HG02623 (cell line): ENCODE results near the gene ZNF222.
A peak's percentile ranks its signal among the peaks of the same experiment; 100 is the strongest.

Source experiments
- ATAC-seq: cut with Tn5 transposase; IDR thresholded peaks from one replicate; pipeline ENCODE4 v1.9.1; 2021; ENCODE audit warnings: moderate library complexity; ENCODE audit not compliant: unreplicated experiment

Gene ZNF222

DNA sequence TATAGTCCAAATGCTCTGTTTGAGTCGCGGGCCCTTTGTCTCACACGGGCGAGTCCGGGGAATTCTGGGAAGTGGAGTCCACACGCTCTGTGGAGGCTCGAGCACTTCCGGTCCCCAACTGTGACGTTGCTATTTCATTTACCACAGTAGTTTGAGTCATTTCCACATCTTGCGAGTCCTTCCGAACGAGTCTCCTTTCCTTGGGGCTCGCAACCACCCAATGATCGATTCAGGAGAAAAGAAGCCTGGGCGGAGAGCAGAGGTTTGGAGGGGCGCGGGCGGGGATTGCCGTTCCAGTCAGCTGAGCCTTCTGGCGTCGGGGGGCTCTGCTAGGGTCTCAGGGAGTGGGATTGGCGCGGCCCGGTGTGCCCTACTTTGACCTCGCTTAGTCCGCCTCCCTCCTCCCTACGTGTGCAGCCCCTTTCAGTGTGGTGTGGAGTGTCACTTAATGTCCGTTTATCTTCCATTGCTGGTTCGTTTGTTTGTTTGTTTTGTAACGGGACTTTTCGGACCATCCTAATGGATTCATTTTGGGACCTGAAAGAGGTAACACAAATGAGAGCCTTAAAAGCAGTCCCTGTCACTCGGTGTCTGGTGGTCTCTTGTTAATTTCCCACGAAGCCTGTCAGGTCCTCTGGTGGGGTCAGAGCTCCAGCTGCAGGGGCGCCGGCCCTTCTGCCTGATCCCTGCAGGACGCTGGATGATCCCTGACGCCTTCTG lies at the start of gene ZNF222:
TSS of gene ZNF222 (plus strand) at position 163 of the 720 bp plus-strand sequence. CDS start at position 221, 58 bp downstream.
- ATAC-seq: no peak

DNA sequence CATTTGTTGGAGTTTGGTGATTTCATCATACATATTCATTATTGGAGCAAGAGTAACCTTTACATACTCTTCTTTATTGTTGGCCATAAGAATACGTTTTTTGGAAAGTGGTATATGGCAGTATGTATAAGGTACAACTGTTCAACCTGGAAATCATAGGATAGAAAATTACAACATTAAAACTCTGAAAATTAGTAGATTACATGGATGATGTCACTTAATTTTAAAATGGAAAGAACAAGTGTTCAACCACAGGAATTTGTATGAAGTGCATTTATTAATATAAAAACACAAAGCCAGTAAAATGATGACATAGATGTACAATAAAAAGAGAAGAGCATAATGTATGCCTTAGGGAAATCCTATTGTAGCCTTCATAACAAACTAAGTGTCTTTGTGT lies 48.4 kb upstream of the ZNF222 start:
- no peak for ATAC-seq

DNA sequence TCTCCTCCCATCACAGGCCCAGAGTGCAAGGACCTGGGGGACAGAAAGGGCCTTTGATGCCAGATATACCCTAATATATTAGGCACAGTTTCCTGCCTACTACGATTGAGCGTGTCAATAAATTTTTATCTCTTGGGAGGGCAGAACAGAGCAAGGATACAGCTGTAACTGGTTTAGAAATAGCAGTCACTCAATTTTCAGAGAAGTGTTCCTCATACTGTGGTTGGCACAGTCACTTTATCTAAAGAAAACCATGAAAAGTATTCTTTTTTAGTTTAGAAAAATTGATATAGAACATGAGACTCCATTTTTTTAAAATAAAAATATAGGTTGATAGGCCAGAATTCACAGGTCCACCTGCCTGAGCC lies 41.7 kb upstream of the ZNF222 start:
- no peak for ATAC-seq

DNA sequence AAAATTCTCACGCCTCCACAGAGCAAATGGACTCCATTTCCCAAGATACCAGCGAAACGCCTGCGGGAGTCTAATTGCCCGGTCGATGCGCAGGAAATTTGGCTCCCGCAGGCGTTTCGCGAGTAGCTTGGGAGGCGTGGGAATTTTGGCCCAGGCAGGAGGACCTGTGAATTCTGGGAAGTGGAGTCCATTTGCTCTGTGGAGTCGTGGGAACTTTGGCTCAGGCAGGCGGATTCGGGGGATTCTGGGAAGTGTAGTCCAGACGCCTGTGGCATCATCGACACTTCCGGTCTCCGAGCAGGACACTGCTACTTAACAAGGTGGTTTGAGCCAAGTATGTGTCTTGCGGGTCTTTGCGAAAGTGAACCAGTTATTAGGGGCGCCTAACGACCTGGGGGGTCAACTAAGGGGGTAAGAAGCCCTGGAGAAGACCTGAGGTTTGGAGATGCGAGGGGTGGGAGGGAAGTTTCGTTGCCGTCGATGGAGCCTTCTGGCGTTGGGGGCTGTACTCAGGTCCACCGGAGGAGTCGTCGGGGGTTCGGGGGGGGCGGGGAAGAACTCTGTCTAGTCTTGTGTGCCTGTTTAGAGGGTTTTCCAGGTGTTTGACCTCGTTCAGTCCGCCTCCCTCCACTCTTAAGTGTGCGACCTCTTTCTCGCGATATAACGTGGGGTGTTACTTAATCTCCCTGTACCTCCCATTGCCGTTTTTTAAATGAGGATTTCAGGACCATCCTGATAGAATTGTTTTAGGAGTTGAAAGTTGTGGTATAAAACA lies 41.1 kb upstream of the ZNF222 start, which contains the start of gene ZNF155:
TSS of gene ZNF155 (plus strand) at position 277 of the 775 bp plus-strand sequence. CDS start 4,356 bp downstream, outside the sequence.
- peak; percentile 85 for ATAC-seq

DNA sequence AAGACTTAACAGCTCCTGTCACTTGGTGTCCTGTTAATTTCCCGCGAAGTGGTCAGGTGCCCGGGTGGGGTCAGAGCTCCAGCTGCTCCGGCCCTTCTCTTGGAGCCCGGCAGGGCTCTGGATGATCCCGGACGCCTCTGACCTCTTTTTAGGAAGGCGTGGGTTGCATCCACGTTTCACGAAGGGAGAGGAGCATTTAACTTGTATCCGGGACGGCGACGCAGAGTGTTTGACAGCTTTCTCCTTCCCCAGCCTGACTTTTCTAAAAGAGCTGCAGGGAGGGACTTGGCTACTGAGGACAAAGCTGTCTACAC lies 40.5 kb upstream of the ZNF222 start:
- ATAC-seq: peak; percentile 22

DNA sequence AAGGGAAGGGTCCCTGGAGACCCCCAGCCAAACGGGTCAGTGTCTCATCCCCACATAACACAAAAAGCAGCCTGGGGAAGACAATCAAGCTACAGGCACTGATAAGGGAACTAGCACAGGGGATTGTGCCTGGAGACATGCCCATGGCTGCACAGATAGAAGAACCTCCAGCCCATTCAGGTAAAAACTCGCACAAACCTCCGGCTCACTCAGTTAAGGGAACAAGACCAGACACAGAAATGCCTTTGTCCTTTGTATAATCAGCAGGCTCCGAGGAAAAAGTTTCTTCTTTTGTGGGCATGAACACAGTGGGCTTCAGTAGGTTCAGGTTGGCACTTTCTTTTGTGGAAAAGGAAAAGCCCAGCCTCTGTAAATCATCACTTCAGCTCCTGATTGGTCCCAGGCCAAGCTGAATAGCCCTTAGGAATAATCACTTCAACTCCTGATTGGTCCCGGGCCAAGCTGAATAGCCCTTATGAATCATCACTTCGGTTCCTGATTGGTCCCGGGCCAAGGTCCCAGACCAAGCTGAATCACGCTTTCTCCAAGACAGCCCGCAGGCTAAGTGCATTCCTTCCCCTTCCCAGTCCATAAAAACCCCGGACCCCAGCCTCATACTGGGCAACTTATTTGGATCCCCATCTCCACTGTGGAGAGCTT lies 27.4 kb upstream of the ZNF222 start:
- no peak for ATAC-seq

DNA sequence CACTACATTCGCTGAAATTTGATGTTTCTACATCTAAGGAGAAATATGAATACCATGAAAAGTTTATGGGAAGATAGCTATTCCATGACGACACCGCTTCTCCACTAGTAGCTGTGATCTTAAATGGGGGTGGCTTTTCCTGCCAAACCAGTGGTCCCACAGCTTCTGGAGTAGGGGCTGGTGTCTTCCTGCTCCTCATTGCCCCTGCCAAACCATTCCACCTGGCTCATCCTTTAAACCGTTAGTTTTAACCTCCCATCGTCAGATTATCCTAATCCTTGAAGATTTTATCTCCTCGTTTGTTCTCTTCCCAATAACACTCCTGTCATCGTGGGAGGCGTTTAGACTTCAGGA lies 23.0 kb upstream of the ZNF222 start:
- no peak for ATAC-seq

DNA sequence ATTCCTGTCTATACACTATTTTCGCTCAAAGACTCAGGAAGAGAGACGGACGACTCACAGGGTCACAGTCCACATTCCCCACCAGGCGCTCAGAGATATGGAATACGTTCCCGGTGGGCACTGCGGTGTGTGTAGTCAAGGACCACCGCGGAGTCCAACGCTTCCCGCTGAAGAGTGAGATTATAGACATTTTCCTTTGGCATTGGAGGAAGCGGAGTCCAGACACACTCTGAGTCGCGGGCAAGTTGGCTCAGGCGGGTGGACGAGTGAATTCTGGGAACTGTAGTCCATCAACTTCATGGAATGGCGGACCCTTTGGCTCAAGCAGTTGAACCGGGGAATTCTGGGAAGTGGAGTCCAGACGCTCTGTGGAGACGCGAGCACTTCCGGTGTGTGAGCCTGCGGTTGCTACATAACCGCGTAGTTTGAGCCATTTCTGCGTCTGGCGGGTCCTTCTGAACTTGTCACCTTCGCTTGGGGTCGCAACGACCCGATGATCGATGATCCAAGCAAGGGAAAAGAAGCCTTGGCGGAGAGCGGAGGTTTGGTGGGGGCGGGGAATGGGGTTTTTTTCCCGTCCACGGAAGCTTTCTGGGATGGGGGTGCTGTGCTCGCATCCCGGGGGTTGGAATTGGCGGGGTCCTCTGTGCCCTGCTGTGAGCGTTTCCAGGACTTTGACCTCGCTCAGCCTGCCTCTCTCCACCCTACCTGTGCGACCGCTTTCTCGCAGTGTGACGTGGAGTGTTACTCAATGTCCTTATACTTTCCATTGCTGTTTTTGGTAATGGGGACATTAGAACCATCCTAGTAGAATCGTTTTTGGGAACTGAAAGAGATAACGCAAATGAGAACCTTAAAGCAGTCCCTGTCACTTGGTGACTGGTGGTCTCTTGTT lies 22.4 kb upstream of the ZNF222 start, which contains the start of gene ZNF230:
TSS of gene ZNF230 (plus strand) at position 392 of the 895 bp plus-strand sequence. CDS start 4,122 bp downstream, outside the sequence.
- peak; percentile 89 for ATAC-seq

DNA sequence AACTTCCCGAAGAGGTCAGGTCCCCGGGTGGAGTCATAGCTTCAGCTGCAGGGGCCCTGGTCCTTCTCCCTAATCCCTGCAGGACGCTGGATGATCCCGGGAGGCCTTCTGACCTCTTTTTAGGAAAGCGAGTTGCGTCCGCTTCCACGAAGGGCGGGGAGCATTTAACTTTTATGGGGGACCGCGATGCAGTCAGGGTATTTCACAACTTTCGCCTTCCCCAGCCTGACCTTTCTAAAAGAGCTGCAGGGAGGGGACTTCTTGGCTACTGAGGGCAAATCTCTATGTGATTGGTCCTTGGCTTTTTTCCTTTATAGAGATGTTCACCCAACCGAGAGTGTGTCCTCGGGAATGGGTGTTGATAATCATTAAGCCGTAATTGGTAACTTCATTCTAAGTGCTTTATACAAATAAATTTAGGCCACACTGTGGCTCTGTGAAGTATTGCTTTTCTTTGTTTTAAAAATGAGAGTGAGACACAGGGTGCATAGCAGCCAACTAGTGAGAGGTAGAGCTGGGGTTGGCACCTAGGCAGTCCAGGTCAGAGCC lies 21.6 kb upstream of the ZNF222 start:
- ATAC-seq: peak; percentile 8

DNA sequence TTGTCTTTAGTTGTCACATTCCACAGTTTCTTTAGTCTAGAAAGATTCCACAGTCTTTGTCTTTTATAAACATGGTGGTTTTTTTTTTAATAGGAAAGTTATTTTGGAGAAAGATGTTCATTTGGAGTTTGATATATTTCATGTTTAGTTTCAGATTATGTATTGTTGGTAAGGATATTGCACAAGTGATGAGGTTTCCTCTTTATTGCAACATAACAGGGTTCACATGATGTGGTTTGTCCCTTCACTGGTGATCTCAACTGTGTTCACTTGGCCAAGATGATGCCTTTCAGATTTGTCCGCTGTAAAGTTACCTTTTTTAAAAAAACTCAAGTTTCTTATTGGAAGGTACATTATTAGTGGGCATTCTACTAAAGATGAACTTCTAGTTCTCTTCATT lies 19.2 kb upstream of the ZNF222 start:
- ATAC-seq: no peak

DNA sequence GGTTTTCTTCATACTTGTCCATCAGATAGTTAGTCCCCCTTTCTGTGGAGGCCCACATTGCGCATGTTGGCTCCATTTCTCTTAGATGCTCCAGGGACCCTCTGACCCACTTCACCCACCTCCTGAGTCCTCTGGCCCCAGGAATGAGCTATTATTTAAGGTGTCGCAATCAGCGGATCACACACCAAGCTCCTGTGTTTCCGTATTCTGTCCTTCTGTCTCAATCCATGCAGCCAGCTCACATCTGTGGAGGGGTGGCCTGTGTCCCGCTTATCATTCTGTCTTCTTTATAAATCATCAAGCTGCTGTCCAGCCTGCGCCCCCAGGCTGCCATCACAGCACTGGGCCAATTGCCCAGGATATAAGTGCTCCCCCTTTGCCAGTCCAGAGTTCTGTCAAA lies 17.7 kb upstream of the ZNF222 start:
- ATAC-seq: no peak

DNA sequence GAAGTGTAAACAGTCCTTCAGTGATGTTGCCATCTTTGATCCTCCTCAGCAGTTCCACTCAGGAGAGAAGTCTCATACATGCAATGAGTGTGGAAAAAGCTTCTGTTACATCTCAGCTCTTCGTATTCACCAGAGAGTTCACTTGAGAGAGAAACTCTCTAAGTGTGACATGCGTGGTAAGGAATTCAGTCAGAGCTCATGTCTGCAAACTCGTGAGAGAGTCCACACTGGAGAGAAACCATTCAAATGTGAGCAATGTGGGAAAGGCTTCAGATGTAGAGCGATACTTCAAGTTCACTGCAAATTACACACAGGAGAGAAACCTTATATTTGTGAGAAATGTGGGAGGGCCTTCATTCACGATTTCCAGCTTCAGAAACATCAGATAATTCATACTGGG lies 14.7 kb upstream of the ZNF222 start:
- ATAC-seq: no peak

DNA sequence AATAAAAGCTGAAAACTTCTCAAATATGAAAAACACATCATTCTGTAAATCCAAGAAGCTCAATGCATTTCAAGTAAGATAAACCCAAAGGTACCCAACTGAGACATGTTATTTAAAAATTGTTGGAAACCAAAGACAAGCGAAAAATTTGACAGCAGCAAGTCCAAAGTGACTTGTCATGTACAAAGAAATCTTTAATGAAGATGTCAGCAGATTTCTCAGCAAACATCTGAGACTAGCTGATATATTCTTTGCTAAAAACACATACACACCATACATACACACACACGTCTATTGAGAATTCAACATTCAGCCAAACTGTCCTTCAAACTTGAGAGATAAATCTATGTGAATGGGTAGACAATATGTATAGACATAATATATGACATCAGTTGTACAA lies 5.7 kb upstream of the ZNF222 start:
- ATAC-seq: no peak

DNA sequence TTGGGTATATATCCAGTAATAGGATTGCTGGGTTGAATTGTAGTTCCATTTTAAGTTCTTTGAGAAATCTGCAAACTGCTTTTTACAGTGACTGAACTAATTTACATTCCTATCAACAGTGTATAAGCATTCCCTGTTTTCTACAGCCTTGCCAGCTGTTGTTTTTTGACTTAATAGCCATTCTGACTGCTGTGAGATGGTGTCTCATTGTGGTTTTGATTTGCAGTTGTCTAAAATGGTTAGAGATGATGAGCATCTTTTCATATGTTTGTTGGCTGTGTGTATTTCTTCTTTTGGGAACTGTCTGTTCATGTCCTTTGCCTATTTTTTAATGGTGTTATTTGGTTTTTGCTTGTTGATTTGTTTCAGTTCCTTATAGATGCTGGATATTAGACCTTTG lies 4.0 kb upstream of the ZNF222 start:
- no peak for ATAC-seq

DNA sequence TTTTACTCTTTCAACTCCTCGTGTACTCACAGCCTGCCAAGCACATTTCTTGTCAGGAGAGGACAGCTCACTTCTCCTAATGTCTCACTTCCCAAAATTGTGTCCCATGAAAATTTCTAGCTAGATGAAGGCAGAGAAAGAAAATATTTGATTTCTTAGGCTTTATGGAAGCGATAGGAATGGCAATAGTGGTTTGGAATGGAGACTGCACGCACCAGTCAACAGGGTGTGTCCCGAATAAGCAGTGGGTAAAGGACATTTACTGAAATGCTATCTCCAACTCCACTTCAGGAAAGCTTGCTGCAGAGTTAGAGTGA lies 321 bp upstream of the ZNF222 start:
- no peak for ATAC-seq

DNA sequence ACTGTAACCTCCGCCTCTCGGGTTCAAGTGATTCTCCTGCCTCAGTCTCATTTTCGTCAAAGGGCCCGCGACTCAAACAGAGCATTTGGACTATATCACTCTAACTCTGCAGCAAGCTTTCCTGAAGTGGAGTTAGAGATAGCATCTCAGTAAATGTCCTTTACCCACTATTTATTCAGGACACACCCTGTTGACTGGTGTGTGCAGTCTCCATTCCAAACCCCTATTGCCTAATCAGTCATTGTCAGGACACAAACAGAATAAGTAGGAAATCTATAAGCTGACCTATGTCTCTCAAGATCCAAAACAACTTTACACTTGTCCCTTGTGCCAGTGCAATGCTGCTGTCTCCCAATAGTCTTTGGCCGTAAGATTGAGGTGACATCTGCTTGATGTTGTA lies 1.4 kb downstream of the ZNF222 start:
- no peak for ATAC-seq

DNA sequence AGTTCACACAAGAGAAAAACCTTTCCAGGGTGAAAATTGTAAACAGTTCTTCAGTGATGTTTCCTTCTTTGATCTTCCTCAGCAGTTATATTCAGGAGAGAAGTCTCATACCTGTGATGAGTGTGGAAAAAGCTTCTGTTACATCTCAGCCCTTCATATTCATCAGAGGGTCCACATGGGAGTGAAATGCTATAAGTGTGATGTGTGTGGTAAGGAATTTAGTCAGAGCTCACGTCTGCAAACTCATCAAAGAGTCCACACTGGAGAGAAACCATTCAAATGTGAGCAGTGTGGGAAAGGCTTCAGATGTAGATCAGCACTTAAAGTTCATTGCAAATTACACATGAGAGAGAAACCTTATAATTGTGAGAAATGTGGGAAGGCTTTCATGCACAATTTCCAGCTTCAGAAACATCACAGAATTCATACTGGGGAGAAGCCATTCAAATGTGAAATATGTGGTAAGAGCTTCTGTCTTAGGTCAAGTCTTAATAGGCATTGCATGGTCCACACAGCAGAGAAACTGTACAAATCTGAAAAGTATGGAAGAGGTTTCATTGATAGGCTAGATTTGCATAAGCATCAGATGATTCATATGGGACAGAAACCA lies 6.9 kb downstream of the ZNF222 start:
- no peak for ATAC-seq

DNA sequence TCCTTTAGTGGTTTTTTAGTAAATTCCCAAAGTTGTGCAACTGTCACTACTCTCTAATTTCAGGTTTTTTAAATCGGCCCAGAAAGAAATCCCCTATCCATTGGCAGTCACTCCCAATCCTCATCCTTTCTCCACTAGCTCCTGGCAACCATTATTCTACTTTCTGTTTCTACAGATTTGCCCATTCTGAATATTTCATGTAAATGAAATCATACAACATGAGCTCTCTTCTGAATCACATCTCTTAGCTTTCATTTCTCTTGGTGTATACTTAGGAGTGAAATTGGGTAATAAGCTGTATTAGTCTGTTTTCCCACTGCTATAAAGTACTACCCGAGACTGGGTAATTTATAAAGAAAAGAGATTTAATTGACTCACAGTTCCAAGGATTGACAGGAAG lies 17.0 kb downstream of the ZNF222 start:
- ATAC-seq: no peak

DNA sequence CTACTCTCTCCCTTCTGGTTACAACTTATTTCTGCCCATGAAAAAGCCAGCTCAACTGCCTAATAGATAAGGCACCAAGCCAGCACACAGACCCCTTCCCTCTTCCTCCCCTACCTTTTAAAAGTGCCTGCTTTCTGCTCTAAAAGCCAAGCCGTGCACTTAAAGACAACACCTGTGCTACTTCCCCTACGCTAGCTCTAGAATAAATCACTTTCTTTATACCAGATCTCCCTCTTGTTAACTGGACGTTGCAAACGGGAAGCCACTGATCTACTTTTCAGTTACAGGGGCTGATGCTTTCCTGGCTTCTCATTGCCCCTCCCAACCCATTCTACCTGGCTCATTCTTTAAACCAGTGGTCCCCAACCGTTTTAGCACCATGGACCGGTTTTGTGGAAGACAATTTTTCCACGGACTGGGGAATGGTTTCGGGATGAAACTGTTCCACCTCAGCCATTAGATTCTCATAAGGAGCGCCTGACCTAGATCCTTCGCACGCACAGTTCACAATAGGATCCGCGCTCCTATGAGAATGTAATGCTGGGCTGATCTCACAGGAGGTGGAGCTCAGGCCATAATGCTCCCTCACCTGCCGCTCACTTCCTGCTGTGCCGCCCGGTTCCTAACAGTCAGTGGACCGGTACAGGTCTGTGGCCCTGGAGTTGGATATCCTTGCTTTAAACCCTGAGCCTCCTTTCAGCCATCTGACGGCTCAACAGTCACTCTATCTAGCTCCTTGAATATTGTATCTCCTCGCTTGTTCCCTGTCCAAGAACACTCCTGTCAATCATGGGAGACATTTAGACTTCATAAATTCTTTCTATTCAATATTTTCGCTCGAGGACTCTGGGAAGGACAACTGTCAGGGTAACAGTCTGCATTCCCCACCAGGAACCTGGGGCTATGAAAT lies 25.8 kb downstream of the ZNF222 start:
- ATAC-seq: peak; percentile 18
